Thyroid gland (tissue), 4 donors: ENCODE data around the gene ST7.

Source experiments
- POLR2A ChIP-seq, 2 donors: fragments of 450-650 bp; IDR thresholded peaks; one replicate each; pipeline ENCODE4 v1.6.1; 2017; ENCODE audit warnings: antibody characterized with exemption in 2 of 2, mild to moderate bottlenecking in 2 of 2, moderate library complexity in 1 of 2
- TF ChIP-seq, protein P1 (sequence below), 6 experiments: fragments of 200-600 bp in 3 of 6; fragments of 450-650 bp in 3 of 6; sonication (generic) in 3 of 6; IDR thresholded peaks; one replicate each; pipeline ENCODE4 v1.5.1; 2016 to 2019; ENCODE audit warnings: antibody characterized with exemption in 6 of 6, mild to moderate bottlenecking in 2 of 6, inconsistent platforms in 1 of 6, moderate library complexity in 1 of 6

GRCh38 chr7:116991233-116991632 is 37.9 kb downstream of the ST7 start:
- TF ChIP-seq, protein P1, sequence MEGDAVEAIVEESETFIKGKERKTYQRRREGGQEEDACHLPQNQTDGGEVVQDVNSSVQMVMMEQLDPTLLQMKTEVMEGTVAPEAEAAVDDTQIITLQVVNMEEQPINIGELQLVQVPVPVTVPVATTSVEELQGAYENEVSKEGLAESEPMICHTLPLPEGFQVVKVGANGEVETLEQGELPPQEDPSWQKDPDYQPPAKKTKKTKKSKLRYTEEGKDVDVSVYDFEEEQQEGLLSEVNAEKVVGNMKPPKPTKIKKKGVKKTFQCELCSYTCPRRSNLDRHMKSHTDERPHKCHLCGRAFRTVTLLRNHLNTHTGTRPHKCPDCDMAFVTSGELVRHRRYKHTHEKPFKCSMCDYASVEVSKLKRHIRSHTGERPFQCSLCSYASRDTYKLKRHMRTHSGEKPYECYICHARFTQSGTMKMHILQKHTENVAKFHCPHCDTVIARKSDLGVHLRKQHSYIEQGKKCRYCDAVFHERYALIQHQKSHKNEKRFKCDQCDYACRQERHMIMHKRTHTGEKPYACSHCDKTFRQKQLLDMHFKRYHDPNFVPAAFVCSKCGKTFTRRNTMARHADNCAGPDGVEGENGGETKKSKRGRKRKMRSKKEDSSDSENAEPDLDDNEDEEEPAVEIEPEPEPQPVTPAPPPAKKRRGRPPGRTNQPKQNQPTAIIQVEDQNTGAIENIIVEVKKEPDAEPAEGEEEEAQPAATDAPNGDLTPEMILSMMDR (IDR thresholded peaks at IDR 0.05), result no peak
- TF ChIP-seq POLR2A (IDR thresholded peaks at IDR 0.05), result no peak
